Retina (tissue), 1 donor: ENCODE measurements around the gene DGCR6L.
"Not testable (repeated sequence)": the region's sequence is repeated elsewhere in the genome, so short reads cannot be mapped to it uniquely, and the experiment has no call there.

Experiments
- DNase-seq: peaks from one replicate; pipeline ENCODE4 v3.0.0-alpha.2; 2016

Gene DGCR6L

DNA sequence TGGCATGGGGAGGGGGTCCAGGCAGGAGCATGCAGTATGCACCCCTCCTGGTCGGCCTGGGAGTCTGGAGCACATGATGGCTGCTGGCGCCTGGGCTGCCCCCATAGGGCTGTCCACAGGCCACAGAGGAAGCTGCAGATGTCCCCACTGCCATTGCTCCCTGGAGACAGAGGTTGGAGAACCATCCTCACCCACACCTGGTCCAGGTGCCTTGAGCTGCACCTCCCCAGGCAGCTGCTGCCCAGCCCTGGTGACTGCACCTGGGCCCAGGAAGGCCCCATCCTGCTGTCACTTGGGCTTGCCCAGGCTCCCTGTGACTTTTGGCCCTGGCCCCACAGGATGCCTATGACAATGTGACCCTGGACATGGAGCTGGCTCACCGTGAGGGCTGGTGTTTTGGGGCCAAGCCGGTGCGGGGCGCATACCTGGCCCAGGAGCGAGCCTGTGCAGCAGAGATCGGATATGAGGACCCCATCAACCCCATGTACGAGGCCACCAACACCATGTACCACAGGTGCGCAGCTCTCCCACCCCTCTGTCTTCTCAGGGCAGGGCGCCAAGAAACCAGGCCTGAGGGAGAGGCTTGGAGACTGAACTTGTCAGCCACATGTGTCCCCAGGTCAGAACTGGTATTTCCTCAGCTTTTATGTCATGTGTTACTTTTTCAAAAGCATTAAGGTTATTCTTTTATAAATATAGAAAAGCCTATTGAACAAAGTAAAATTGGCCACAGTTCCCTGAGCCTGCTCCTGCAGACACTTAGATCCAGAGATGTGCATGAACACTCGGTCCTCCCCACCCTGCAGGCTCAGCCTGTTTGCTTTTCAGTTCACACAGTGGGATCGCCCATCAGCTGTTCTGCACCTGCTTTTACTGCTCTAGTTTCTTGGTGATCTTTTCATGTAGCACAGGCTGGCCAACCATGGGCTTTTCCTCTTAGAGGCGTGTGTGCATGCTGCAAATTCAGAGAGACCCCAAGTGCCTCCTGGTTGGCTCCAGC, 12.1 kb downstream of the DGCR6L start:
- DNase-seq = not testable (repeated sequence)

DNA sequence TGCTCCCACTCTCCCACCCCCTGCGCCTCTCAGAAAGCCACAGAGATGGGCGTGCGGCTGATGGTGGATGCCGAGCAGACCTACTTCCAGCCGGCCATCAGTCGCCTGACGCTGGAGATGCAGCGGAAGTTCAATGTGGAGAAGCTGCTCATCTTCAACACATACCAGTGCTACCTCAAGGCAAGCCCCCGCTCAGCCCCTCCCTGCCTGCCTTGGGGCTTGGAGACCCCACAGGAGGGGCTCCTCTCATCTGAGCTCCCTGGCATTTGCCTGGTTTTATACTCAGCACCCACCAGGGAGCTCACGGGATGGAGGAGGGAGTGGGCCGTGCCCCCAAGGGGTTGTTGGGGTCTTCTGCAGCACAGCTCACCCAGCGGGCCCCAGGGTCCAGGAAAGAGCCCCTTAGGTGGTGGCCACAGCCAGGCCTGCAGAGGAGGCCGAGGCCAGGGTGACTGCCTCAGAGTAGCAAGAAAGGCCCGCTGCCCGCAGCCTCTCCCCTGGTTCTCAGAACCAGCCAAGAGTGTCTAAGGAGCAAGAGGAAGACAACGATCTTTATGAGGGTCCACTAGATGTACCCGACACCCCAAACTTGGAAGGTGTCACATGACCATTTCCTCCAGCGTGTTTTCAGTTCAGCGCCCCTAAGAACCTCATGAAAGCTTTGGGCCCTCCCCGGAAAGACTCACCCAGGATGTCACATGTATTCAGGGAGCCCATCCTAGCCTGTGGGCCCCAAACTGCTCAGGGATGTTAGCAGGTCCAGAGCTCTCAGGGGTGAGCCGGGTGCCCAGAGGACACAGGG, 13.0 kb downstream of the DGCR6L start:
- DNase-seq = not testable (repeated sequence)

DNA sequence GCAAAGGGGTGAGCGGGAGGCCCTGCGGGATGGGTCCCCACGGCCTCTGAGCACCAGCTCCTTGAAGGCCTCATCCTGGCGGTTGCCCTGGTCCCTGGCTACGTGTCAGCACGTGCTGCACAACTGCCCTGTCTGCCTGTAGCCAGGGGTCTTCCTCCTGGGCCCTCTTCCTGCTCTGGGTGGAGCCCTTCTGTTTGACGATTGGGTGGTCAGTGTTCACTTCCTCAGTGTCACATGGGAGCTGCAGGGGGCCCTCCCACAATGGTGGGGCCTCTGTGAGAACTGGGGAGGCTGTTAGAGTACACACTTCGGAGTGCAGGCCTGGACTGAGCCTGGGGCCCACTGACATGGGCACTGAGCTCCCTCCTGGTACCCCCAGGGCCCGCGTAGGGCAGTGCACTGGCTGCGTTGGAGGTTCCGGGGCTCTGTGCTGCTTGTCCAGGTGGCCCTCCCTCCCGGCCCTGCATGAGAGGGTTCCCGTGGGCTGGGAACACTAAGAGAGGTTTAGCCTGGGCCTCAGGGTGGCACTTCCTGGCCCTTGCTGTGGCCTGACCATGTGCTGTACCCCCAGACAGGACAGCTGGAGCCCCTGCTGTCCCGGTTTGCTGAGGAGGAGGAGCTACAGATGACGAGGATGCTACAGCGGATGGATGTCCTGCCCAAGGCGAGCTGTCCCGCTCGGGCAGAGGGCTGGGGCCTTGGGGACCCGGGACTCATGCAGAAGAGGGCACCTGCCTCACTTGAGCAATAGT, 13.8 kb downstream of the DGCR6L start:
- DNase-seq = no peak

DNA sequence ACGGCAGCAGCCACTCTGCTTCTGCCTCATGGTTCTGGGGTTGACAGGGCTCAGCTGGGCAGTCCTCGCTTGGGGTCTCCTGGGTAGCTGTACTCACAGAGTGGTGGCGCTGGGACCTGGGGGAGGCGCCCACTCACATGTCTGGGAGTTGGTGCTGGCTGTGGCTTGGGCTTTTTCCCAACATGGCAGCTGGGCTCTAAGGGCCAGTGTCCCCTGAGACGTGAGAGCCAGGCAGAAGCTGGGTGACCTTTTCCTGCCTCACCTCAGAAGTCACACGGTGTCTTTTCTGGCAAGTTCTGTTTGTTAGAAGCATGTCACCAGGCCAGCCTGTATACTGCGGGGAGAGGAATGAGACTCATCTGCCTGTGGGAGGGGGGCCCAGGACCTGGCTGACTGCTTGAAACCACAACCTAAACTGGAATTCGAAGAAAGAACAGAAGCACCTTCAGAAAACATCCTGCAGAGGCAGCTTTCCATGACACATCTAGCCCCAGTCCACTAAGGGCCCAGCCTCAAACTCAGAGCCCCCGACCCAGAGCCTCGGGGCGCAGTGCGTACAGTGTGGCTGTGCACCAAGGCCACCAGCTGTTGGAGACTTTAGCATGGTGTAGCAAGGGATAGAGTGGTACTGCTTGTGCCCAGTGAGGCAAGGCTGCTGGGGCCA, 14.5 kb downstream of the DGCR6L start:
- not testable (repeated sequence) for DNase-seq

DNA sequence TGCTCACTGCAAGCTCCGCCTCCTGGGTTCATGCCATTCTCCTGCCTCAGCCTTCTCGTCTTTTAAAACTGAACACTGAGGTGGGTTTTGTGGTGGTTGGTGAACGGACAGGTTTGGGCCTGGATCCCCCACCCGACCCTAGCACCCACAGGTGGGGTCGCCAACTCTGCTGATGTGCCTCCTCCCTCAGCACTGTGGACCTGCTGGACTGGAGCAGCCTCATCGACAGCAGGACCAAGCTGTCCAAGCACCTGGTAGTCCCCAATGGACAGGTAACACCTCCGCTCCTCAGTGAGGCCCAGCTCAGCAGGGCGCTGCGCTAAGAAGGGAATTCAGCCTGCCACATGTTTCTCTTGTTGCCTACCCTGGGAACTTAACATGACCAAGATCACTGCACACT, 15.2 kb downstream of the DGCR6L start:
- no peak for DNase-seq

DNA sequence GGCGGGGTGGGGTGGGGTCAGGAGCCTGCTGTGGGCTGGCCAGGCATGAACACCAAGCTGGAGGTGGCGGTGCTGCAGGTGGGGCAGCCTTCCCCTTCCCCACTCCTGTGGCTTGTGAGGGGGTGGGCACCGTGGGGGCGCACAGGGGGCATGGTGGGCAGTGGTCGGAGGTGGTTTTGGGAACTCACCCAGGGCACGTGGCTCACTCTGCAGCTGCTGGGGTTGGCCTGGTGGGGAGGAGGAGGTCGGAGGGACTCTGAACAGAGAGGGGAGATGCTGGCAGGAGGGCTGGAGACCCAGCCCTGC, 16.7 kb downstream of the DGCR6L start:
- DNase-seq = not testable (repeated sequence)

DNA sequence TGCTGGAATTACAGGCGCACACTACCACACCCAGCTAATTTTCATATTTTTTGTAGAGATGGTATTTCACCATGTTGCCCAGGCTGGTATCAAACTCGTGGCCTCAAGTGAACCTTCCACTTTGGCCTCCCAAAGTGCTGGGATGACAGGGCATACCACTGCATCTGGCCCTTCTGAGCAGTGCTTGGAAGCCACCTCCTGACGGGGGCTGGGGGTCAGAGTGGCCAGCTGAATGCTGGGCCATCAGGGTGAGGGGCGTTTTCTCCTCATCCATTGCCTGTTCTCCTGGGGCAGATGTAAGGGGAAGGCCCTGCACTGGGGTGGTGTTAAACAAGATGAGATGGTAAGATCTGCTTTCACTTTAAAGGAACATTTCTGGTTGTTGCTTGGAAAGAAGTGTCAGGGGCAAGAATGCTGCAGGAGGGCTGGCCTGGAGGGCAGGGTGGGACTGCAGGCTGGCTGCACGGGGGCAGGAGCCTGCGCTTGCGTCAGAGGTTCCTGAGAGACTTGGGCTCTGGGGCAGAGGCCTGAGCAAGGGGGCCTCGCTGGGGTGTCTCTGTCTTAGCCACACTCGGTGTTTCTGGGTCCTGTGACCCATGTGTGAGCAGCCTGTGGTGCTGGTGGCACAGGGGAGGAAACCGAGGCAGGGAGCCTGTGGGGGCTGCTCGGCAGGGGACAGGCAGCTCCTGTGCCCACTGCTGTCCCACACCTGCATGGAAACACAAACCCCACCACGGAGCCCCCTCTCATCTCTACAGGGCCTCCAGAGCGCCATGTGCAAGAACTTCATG, 17.2 kb downstream of the DGCR6L start:
- no peak for DNase-seq

DNA sequence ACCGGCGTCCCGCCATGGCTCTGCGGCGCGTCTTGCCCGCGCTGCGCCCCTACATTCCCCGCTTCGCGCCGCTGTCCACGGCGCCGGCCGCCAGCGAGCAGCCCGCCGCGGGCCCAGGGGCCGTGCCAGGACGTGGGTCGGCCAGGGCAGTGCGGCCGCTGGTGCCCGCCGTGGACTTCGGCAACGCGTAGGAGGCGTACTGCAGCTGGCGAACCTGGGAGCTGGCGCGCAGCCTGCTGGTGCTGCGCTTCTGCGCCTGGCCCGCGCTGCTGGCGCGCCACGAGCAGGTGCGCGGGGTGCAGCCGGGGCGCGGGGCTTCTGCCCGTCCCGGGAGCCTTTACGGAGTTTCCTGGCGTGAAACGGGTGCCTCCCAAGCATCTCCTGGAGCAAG, 20.1 kb downstream of the DGCR6L start:
- peak; percentile 47 for DNase-seq

DNA sequence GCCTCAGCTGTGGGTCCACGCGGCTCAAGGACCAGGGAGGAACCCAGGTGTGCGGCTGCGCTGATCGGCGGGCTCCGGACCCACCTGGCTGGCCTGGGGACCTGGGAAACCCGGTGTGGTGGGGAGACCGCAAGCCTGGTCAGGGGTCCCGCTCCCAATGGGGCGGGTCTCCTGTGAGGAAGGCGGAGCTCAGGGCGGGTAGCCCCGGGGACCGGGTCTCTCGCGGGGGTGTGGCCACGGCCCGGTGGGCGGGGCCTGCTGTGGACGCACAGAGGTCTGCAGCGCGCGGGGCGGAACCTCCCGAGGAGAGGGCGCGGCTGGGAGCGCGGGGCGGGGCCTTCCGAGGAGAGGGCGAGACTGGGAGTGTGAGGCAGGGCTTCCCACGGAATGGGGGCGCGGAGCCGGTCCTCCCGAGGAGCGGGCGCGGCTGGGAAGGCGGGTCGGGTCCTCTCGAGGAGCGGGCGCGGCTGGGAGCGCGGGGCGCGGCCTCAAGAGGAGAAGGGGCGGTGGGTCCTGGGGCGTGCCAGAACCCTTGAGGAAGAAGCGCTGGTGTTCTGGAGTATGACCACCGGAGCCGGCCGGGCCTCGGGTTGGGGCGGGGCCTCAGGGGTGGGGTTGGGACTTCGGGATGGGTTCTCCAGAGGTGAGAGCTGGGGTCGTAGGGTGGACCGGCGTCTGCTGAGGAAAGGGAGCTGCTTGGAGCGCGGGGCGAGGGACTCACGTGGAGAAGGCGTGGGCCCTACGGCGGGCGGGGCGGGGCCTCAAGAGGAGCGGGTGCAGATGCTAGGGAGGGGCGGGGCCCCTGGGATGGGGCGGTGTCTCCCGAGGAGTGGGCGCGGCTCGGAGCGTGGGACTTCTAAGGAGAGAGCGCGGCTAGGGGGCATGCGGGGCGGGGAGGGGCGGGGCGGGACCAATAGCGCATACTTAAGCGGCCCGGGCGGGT, 20.8 kb downstream of the DGCR6L start:
- DNase-seq = peak; percentile 91

DNA sequence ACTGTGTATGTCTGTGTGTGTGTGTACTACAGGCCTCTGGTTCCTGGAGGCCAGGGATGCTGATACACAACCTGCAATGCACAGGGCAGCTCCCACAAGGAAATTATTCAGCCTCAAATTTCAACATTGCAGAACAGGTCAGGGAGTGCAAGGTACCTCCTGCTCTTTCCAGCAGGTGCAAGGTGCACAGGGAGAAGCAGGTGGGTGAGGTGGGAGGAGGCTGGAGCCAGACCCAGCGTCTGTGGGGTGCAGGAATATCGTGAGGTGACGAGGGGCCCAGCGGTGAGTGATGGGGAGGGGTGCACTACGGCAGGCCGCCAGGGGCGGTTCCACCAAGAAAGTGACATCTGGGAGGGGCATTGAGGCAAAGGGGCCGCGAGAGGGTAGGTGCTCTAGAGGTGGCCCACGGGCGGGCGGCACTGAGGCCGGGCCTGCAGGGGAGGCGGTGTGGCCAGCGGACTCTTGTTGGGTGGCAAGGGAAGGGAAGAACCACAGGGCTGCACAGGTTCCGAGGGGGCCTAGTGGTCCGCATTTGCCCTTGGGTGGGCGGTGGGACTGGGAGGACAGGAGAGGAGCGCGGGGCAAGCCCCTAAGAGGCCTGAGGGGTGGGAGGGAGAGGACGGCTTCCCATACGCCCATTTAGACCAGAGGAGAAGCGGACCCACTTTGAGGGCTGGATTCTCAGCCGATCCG, 21.6 kb downstream of the DGCR6L start:
- DNase-seq = no peak

DNA sequence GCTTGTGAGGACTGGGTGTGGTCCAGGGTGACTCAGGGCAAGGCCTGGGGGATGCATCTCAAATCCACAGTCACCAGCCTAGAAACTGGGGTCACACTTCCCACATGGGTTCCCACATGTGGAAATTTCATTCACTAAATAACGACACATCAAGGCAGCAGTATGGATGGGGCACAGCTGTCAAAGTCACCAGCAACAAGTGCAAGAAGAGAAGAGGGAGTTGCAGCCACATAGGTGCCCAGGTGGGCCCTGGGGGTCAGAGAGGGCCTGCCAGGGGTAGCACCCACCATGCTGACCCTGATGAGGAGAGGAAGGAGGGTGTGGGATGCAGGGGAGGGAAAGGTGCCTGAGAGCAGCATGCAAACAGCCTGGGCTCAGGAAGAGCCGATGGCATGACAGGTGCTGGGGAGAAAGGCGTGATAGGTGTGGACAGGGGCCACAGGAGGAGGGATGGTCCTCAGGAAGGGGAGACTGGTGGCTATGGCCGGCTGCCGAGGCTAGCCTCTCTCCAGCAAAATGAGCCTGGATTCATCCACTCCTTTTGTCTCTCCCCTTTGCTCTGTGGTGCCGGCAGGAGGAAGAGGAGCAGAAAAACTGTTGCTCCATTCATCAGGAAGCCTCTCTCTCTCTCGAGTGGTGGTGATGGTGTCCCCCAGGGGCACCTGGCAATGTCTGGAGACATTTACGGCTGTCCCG, 22.3 kb downstream of the DGCR6L start:
- DNase-seq = no peak

DNA sequence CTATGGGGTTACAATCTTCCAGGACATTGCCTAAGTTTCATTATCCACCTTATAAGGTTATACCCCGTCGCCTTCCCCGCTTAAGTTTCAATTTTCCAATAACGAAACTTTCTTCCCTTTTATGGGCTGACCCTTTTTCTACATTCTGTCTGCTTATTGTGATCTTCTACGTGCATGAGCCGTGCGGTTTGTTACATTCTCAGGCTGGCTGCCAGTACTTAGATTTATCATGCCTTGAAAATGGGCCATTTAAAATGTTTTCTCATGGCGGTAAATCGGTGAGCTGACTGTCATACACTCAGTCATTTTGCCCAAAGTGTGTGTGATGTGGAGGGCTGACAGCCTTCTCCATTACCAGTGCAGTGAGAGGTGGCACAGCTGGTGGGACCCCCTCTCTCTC, 23.3 kb downstream of the DGCR6L start:
- DNase-seq = no peak

DNA sequence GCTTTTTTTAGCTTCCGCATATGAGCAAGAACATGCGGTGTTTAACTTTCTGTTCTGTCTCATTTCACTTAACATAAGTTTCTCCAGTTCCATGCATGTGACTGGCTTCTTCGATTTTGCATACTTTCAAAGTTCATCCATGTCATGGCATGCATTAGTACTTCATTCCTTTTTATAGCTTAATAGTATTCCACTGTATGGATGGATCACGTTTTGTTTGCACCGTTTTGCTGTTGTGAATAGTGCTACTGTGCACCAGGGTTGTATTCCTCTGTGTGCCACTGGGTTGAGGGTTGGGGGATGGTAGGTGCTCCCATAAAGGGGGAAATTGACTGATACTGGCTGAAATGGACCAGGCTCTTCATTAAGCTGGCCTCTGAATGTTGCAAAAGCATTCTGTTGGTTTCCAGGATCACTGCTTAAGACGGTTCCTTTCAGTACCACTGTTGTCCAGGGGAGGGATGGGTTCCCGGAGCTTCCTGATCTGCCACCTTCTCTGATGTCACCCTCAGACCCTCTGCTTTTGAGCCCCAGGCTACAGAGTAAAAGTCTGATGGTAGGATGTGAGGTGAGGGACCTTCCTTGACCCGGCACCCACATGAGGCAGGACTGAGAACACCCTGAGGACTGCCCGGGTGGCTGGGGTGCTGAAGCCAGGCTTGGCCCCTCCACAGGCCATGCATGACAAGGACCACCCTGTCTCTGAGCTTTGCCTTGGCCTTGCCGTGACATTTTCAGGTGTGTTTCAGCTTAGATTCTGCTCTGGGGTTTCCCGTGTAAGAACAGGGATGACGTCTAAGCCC, 24.4 kb downstream of the DGCR6L start:
- no peak for DNase-seq

DNA sequence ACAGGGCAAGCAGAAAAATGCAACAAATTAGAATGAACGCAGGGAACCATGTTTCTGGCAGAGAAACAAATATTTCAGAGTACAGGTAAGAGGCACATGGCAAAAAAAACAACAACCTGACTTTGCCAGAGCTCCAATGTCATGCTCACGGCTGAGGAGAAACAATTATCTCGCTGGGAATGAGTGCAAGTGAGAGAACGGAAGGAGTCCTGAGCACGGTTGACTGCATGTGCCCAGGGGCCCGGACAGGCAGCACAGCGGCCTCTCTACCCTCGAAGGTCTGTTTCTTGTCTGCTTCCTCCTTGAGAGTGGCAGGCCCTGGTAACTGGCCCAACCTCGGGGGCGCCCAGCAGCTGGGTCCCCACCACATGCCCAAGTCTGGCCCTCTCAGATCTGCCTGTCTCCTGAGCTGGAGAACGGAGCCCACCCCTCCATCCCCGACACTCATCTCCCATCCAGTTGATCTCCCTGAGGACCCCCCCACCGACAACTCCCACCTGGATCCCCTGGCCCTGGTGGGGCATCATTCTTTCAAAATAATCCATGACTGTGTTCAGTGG, 27.1 kb downstream of the DGCR6L start:
- no peak for DNase-seq

DNA sequence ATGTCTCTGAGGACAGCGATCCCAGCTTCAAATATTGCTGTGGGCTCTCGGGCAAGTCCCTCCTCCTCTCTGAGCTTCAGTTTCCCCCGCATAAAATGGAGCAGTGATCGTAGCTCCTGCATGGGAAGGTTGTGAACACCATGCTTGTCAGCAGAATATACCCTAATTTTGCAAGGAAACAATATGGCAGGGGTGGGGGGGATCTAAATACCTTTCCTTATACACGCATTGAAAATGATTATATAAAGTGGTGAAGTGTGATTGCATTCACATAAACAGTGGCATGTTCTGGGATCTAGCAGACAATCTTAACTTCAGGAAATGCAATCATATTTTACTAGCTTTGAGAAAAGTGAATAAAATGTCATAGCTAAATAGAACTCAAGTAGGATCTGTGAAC, 27.8 kb downstream of the DGCR6L start:
- no peak for DNase-seq

DNA sequence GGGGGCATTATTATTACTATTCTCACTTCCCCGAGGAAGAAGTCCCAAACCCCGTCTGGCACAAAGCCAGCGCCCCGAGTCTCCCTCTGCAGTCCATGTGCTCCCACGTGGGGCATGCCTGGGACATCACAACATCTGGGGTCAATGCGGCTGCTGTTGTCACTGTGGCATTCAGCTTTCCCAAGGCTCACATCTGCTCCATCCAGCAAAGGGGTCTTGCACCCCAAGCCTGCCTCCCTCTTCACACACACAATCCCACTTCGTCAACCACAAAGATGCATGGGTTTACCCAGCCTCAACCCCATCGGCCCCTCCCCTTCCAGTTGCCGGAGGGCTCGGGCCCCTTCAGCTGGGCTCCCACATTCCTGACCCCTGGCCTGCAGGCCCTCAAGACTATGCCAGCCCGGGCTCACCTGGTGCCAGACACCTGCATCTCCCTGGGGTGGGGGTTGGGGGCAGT, 28.2 kb downstream of the DGCR6L start:
- no peak for DNase-seq

DNA sequence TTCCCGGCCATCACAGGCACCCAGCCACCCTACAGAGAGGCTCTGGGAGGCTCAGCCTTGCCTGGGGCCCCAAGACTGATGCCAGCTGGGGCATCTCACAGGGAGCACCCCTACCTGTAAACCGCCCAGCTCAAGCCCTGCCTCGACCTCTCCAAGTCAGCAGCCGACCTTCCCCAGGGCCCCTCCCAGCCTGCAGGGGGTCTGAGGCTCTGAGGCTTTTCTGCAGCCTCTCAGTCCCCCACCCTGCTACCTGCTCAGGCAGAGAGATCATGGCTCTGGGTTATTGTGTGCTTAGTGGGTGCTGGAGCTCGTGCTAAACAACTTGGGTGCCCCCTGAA, 28.6 kb downstream of the DGCR6L start:
- no peak for DNase-seq

DNA sequence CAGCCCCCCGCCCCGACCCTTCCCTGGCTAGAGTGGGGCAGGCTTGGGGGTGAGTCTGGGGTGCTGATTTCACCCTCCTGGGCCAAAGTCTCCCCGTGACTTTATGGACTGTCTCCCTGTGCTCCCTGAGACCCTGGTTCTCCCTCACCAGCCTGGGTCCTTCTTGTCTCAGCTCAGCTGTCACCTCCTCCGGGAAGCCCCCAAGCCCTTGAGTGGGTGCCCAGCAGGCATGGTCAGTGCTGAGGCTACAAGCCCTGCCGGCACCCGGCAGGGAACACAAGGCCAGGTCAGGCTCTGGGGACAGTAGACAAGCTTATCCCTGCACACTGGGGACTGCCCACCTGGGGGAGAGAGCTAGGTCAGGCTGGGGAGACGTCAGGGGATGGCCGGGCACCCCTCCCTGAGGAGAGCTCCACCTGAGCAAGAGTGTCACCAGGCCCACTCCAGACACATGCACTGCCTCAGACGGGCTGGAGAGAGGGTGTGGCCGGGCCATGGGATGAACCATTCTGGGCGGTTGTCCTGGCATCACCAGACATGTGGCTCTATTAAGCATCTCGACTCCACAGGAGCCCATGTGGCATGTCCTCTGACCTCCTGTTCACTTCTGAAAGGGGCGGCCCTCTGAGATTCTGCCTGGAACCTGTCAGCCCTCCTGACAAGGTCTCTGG, 29.1 kb downstream of the DGCR6L start:
- DNase-seq = no peak
